ENCODE results near the gene ZBED4. TPM values are rescaled to one million over a fixed set of nuclear protein-coding genes. Genes with fewer than 3 reads are reported as not detected.
A peak's percentile ranks its signal among the peaks of the same experiment; 100 is the strongest.

The ZBED4 gene
- total and polyA plus RNA-seq, 2 of the 13 experiments (the other 11 are each of a cell fraction or from before 2014, with no cell fraction given), result 5.4 to 9.6 TPM

GRCh38 chr22:49896201-49896600 is 42.6 kb downstream of the ZBED4 start:
- DNase-seq (ENCODE audit: low spot score), result no peak
- in situ Hi-C loops (cut with HindIII; ENCODE audit: extremely low pct_ligation_motif_present, low pct_unique_long_range_greater_than_20kb), result no loop called here
- Histone ChIP-seq H3K4me3 (replicated peaks in 1 of 3; ENCODE audit: insufficient read depth in 1 of 3, low read depth in 2 of 3, low read length in 3 of 3) (no peak overlapping the region), H2AFZ (ENCODE audit: low read length) (no peak overlapping the region), H3K27ac (ENCODE audit: extremely low read length, insufficient read depth, low read length) (no peak overlapping the region), H3K4me1 (ENCODE audit: insufficient read depth, low read length) (no peaks in the 10 kb centered on the region), H3K4me2 (ENCODE audit: low read depth, low read length) (no peak overlapping the region), H3K9ac (ENCODE audit: insufficient read depth, low read depth, low read length) (no peak overlapping the region), H3K79me2 (ENCODE audit: insufficient read depth, low read length) (no peaks in the 10 kb centered on the region), H3K9me3 (ENCODE audit: low read length) (no peaks in the 10 kb centered on the region), H4K20me1 (ENCODE audit: insufficient read depth, low read length) (no peaks in the 10 kb centered on the region; the same call in 1 of the 2 replicates), H3K27me3 (ENCODE audit: control insufficient read depth in 1 of 2, insufficient read depth in 2 of 2, low read length in 2 of 2) (no peaks in the 10 kb centered on the region), H3K36me3 (replicated peaks in 1 of 2; ENCODE audit: control insufficient read depth in 1 of 2, insufficient read depth in 2 of 2, low read length in 2 of 2) (peaks cover 0 to 3% of the 10 kb centered on the region in 2 experiments; a peak in 3 of 5 replicates)
- no peak for ATAC-seq
- intact Hi-C loops (cut with micrococcal nuclease; ENCODE audit: unreplicated experiment), result no loop called here
- BruUV-seq (replicated peaks), result no TSS peak
- ChIA-PET CTCF (ENCODE audit: low intra/inter-chr PET ratio, low total read pairs) (no interaction called here), POLR2A (no interaction called here)
- TF ChIP-seq ZFP82 (CRISPR knock-in tag; IDR thresholded peaks at IDR 0.05; ENCODE audit: borderline replicate concordance) (no peak), ZNF256 (CRISPR knock-in tag; conservative IDR thresholded peaks at IDR 0.05) (no peak), POLR2G (IDR thresholded peaks at IDR 0.05; ENCODE audit: low read depth, low read length) (0 out of 2 replicates have a peak, but pooled peaks have one; percentile 23), ZNF225 (CRISPR knock-in tag; IDR thresholded peaks at IDR 0.05) (no peak)
- FAIRE-seq, result no peak
- WGBS (ENCODE audit: low lambda C conversion rate), result 92% methylated on average over 5 of the region's 5 CpGs

GRCh38 chr22:49897015-49897684 is 43.5 kb downstream of the ZBED4 start:
- in situ Hi-C loops (cut with HindIII; ENCODE audit: extremely low pct_ligation_motif_present, low pct_unique_long_range_greater_than_20kb) (no loop called here), intact Hi-C loops (cut with micrococcal nuclease; ENCODE audit: unreplicated experiment) (no loop called here)
- ATAC-seq (no peak), FAIRE-seq (no peak), DNase-seq (ENCODE audit: low spot score) (no peak)
- Histone ChIP-seq H3K36me3 (replicated peaks in 1 of 2; ENCODE audit: control insufficient read depth in 1 of 2, insufficient read depth in 2 of 2, low read length in 2 of 2) (peaks cover 3% of the 10 kb centered on the region in 2 experiments; a peak in 2 of 5 replicates), H3K4me3 (replicated peaks in 1 of 3; ENCODE audit: insufficient read depth in 1 of 3, low read depth in 2 of 3, low read length in 3 of 3) (no peak overlapping the region), H3K9me3 (ENCODE audit: low read length) (no peaks in the 10 kb centered on the region), H4K20me1 (ENCODE audit: insufficient read depth, low read length) (peaks cover 3% of the 10 kb centered on the region; the same call in 1 of the 2 replicates), H3K9ac (ENCODE audit: insufficient read depth, low read depth, low read length) (no peak overlapping the region), H3K27me3 (ENCODE audit: control insufficient read depth in 1 of 2, insufficient read depth in 2 of 2, low read length in 2 of 2) (no peaks in the 10 kb centered on the region), H3K4me1 (ENCODE audit: insufficient read depth, low read length) (no peaks in the 10 kb centered on the region), H3K27ac (ENCODE audit: extremely low read length, insufficient read depth, low read length) (no peak overlapping the region), H3K4me2 (ENCODE audit: low read depth, low read length) (no peak overlapping the region), H2AFZ (ENCODE audit: low read length) (no peak overlapping the region), H3K79me2 (ENCODE audit: insufficient read depth, low read length) (no peaks in the 10 kb centered on the region)
- CTCF ChIA-PET (ENCODE audit: low intra/inter-chr PET ratio, low total read pairs), result no interaction called here
- POLR2A ChIA-PET, result no interaction called here
- TF ChIP-seq ESRRA (CRISPR knock-in tag; IDR thresholded peaks at IDR 0.05; ENCODE audit: low read depth) (no peak), ZNF7 (CRISPR knock-in tag; IDR thresholded peaks at IDR 0.05) (peak; percentile 91)
- 96% methylated on average over 8 of the region's 8 CpGs for WGBS (ENCODE audit: low lambda C conversion rate)
- no TSS peak for BruUV-seq (replicated peaks)

Measured in HepG2 (cell line).